ENCODE measurements around the gene WEE2.
"Not testable (repeated sequence)": the region's sequence is repeated elsewhere in the genome, so short reads cannot be mapped to it uniquely, and the experiment has no call there.

WEE2 gene

DNA sequence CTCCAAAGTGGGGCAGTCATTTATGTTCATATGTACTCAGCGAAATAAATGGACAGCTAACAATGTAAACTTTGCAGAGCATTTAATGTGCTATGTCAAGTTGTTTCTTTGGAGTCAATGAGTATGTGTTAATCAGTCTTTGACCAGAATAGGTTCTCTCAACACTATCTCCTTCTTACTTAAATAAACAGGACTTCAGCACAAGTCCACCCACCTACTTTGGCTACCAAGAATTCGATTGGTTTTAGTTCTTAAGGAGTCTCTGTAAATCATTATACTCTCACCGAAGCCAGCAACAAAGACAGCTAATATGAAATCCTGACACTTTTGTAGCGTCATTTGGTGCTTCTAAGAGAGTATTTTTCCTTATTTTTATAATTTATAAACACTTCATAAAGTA lies 6.9 kb downstream of the WEE2 start:
- DNase-seq: no peak

- DNase-seq: no peak
Measured at GRCh38 chr7:141715794-141716689, 7.9 kb downstream of the WEE2 start.

GRCh38 chr7:141717450-141717849 lies 9.3 kb downstream of the WEE2 start:
- no peak for DNase-seq

DNA sequence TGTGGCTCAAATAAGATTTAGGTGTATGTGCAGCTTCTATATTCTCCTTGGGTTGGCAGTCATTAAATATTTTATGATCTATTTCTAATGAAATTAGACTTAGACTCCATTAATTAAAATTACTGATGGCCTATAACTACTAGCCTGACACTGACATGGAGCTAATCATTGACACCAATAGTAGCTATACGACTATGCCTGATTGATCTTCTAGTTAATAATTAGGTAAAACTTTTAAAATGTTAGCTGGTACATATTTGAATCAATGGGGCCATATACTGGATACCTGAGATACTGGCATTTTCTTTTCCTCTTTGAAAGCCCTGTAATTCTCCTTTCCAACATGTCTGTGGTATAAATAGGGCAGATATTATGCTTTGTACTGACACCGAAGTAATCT lies 14.4 kb downstream of the WEE2 start:
- no peak for DNase-seq

- no peak for DNase-seq
Measured at GRCh38 chr7:141729020-141729419, 20.9 kb downstream of the WEE2 start.

DNA sequence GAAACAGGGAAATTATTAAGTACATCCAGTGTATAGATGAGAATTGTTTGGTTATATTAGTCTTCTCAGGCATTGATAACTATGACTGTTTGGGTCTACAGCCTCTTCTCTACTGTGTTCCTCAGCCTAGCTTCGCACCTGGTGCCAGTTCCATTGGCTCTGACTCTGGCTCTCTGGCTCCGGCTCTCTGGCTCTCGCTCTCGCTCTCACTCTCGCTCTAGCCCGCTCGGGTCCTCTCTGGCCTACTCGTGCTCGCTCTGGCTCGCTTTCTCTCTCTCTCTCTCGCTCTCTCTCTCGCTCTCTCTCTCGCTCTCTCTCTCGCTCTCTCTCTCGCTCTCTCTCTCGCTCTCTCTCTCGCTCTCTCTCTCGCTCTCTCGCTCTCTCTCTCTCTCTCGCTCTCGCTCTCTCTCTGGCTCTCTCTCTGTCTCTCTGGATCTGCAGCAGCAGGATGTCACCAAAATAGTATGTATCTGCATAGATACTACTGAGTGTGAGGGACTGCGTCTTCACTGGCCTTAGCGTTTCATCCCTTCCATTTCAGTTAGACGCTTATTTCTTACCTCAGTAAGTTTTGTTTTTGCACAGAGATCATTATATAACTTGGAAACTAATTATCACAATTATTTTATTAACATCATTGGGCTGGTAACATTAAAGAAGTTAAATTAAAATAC lies 23.5 kb downstream of the WEE2 start:
- no peak for DNase-seq

DNA sequence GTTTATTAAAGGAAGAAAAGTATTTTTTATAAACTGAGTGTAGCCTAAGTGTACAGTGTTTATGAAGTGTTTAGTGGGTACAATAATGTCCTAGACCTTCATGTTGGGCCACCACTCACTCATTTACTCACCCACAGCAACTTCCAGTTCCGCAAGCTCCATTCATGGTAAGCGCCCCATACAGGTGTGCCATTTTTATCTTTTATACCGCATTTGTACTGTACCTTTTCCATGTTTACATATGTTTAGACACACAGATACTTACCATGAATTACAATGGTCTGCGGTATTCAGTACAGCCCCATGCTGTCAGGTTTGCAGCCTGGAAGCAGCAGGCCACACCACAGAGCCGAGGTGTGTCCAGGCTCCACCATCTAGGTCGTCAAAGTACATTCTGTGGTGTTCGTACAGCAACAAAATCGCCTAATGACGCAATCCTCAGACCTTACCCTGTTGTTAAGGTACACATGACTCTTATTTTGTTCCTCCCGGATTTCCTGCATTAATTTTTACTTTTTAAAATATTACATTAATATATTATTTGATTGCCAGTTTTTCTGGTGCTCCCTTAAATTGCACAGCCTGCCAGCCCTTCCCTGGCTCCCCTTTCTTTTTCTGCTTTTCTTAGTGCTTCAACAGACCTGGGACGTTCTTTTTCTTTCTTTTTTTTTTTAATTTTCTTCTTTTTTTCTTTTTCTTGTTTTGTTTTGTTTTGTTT lies 29.1 kb downstream of the WEE2 start:
- peak in 2 of 3 donors; percentile 6 to 9 for DNase-seq

DNA sequence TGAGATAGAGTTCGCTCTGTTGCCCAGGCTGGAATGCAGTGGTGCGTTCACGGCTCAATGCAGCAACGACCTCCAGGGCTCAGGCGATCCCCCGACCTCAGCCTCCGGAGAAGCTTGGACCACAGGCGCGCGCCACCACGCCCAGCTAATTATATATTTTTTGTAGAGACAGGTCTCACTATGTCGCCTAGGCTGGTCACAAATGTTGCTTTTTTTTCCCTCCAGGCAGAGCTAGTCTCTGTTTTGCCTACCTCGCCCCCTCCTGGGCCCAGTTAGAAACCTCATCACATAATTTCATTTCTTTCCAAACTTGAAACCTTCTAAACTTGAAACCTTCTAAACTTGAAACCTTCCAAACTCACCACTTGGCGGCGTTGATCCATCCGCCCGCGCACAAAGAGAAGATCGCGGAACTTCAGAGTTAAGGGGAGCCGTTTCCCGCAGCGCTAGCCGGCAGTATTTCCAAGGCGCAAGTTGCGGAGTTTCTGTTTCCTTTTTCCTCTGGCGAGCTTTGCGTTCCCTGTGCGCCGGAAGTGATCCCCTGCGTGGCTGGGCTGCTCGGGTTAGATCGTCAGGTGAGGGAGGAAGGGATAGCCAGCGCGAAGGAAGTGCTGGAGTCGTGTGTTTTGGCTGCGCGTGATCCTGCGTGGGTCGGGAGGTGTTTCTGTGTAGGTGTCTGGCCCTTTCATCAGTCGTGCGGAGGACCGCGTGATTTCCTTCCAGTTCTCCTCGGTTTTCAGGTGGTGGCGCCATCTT lies 29.9 kb downstream of the WEE2 start, which contains the start of gene SSBP1:
SSBP1 (plus strand) TSS at position 523 of the 756 bp plus-strand sequence. CDS start 809 bp downstream, outside the sequence.
- DNase-seq: peak; percentile 95 to 98 (median 98)

- no peak for DNase-seq
Measured at GRCh38 chr7:141738592-141739013, 30.4 kb downstream of the WEE2 start.

DNA sequence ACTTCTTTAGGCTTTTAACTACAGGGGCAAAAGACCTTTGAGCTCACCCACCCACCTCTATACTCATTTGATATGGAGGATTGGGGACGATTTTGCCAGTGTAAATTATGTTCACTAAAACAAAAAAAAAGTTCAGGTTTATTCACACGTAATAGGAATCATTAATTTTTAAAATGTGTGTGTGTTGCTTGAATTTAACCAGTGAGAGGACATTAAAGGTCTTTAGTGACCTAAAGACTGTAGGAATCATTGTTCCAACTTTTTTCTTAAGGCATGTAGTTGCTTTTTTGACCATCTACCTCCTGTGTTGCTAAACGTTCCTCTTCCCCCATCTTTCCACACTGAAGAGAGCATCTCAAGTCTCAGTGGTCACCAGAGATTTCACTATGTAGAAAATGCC lies 31.1 kb downstream of the WEE2 start:
- DNase-seq: no peak

- no peak for DNase-seq
Measured at GRCh38 chr7:141742229-141742628, 34.1 kb downstream of the WEE2 start.

DNA sequence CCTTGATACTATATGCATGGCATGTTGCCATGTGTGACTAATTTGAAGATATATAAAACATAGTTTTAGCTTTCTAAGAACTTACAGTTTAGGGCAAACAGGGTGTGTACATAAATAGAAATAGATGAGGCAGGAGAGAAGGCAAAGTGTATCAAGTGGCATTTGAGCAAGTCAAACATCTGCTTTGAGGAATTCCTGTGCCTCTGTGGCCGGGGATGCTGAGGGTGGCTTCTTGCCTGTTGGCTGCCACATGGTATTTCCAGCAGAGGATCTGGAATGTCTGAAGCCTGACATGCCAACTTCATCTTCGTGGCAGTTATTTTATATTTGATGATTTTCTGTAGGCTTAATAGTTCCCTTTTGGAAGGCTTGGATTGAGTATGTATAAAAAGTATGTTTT lies 36.0 kb downstream of the WEE2 start:
- no peak for DNase-seq

DNA sequence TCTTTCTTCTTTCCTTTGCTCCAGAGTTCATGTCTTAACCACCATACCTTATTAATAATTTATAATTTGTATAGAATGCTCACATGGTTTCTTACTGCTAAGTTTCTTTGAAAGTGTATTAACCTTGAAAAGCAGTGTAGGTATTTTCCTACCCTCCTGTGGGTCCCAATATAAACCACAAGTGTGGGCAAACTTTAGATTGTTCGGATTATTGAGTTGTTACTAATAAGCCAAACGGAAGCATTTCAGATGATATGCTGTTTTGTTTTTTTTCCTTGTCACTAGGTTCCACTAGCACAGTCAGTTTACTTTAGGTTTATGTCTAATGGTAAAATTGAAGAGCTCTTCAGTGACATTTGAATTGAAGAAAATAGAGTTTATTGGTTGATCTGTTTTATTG lies 40.2 kb downstream of the WEE2 start:
- no peak for DNase-seq

DNA sequence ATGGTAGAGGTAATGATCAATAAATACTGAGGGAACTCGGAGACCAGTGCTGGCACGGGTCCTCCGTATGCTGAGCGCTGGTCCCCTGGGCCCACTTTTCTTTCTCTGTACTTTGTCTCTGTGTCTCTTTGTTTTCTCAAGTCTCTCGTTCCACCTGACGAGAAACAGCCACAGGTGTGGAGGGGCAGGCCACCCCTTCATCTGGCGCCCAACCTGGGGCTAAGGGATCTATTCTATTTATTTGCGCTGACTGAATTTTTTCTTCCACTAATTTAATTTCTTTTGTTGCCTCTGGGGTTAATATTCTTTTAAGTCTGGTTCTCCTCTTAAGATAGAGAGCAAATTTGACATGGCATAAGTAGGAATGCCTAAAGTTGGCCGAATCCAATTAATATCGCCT lies 43.8 kb downstream of the WEE2 start:
- peak in 1 of 3 donors; percentile 15 for DNase-seq

- DNase-seq: peak in 2 of 3 donors; percentile 7 to 27
Measured at GRCh38 chr7:141752634-141753033, 44.5 kb downstream of the WEE2 start.

DNA sequence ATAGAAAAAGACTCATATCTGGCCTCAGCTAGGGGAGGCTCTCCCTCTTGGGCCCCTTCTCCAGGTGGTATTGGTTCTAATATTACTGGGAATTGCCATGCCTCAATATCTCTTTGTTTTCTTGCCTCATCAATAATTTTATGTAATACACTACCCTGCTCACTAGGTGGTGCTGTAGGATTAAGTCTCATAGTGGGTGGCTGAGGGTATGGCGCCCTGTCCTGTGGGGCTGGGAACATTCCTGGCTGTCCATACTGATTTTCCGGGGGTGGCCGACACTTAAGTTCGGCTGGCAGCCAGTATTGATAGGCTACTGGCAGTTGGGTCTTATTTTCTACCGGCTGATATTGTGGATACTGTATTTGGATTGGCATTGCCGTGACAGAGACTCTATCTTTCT lies 46.8 kb downstream of the WEE2 start:
- peak; percentile 48 to 66 (median 55) for DNase-seq

DNA sequence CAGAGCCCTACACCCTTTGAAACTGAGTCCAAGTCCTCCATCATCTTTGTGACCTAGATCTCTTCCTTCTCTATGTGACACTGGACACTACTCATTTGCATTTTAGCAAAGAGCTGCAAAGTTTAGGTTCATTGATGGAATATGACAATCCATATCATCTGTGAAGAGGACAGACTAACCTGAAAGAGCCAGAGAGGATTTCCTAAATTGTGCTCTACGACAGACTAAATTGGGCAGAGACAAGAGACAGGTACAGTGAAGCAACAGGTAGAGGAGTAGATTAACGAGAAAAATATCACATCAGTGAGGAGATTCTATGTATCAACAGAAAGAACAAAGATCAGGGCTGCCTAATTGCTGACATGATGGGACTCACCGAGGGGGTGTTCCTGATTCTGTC lies 55.6 kb downstream of the WEE2 start, which contains the start of gene TAS2R3:
TAS2R3 (plus strand) TSS at position 301 of the 400 bp plus-strand sequence; CDS start at position 363, 62 bp downstream.
- no peak for DNase-seq

GRCh38 chr7:141770083-141770583 lies 62.0 kb downstream of the WEE2 start:
- not testable (repeated sequence) for DNase-seq

DNA sequence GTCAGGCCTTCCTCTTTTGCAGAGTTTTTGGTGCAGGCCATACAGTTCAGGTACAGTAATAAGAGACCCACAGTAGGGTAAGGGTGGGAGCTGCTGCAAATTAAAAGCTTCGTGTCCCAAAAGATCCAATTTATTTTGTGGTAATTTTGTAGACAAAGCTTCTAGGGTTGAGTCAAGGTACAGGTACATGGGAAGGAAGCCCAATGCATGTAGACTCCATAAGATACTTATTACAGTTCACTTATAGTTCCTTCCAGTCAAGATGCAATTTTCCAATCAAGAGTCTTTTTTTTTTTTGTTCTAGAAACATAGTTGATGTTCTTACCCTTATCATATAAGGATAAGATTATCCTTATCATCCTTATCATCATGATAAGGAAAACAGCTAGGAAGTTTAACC lies 68.2 kb downstream of the WEE2 start, which contains the start of gene TAS2R4:
TAS2R4 (plus strand) TSS at position 301 of the 400 bp plus-strand sequence. CDS start 1,815 bp downstream, outside the sequence.
- DNase-seq: no peak

All from suppressor macrophage treated with lipopolysaccharide for 1 hour (primary cell).